Fibroblast of upper back skin (primary cell): ENCODE results near the gene PLA2G7.
A peak's percentile ranks its signal among the peaks of the same experiment; 100 is the strongest.

Experiments
- DNase-seq: peaks from one replicate; pipeline ENCODE4 v3.0.0-alpha.2; 2013

Gene PLA2G7

DNA sequence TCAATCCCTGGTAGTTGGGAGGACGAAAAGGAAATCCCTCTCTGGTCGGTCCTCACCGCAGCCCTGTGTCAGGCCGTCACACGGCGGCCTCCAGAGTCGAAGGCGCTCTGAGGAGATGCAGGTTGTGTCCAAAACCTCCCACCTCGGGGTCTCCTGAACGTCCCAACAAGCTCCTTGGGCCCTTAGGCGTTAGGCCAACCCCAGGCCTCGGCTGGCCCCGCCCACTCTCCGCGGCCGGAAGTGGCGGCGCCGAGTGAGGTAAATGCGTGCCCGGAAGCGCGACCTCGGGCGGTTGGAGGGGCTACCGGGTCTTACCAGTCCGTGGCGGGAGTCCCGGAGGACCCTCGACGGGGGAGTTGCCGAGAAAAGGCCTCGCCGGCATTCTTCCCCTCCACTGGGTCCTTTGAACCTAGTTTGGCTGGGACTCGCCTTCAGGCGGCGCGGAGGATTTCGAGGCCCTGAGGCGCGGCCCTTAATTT is 47.5 kb downstream of the PLA2G7 start, which contains the start of gene TDRD6:
TSS of gene TDRD6 (plus strand) at position 267 of the 479 bp plus-strand sequence. CDS start 244 bp downstream, outside the sequence.
- DNase-seq: no peak

DNA sequence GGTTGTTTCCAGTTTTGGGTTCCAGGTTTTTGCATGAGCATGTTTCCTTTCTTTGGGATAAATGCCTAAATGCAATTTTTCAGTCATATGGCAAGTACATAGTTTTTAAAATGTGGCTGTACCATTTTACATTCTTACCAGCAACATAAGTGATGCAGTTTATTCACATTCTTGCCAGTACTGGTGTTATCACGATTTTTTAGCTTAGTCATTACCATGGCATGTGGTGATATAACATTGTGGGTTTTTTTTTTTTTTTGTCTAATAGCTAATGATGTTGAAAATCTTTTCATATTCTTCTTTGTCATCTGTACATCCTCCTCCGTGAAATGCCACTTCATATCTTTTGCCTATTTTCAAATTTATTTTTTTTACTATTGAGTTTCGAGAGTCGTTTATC is 50.4 kb downstream of the PLA2G7 start:
- DNase-seq: peak; percentile 41

DNA sequence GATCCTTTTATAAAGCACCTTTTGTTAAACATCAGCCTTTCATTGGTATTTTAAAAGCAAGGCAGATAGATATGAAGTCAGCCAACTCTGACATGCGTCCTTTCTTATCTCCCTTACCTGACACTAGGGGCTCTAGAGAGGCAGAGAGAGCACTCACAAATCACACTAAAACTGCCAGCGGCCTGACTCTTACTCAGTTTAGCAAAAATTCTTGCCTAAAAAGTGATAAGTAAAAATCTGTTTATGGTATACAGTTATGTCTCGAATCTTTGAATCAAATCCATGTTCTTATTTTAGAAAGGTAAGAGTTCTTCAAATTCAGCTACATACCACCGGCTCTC is 57.9 kb downstream of the PLA2G7 start:
- DNase-seq: peak; percentile 2

DNA sequence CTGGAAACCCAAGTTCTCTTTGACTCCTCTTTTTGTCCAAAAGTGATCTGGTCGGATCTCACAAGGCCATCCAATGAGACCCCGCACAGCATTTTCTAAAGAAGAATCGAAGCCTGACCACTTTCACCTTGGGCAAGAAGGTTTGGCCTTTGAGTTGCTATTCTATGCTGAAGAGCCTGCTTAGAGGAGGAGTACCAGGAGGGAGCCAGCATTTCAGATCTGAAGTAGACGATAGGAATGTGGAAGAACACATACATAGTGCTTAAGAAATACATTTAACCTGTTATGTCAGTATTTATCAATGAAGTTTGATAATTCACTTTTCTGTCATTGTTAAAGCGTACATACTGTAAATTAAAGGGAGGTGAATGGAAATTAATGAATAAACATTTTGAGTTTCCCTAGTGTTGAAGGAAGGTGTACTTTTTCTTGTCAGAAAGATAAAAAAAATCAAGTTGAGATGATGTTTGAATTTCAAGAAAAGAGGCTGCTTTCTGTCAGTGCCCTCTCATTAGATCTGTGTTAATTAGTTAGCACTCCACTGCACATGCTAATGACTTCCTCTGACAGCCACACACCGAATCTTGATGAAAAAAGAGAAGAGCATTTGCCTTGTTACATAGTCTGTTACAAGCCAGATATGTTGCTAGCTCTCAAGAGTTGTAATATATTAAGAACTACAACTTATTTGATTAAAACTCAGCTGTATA is 58.4 kb downstream of the PLA2G7 start:
- DNase-seq: no peak

DNA sequence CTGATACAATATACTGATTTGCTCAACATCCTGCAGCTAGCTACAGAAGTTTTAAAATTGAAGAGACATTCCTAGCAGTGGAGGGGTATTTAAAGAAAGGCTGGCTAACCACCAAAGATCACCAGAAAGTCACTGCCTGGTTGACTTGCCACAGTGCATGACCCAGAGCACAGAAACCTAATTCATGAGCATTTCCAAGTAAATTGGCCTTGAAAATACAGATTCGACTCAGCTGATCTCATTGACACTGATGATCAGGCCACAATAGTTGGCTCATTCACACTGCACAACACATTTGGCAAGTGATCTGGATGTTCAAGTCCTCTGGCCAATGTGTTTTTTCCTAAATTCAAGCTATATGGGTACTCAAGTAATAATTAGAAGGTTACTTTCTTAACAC is 60.8 kb downstream of the PLA2G7 start:
- DNase-seq: no peak

DNA sequence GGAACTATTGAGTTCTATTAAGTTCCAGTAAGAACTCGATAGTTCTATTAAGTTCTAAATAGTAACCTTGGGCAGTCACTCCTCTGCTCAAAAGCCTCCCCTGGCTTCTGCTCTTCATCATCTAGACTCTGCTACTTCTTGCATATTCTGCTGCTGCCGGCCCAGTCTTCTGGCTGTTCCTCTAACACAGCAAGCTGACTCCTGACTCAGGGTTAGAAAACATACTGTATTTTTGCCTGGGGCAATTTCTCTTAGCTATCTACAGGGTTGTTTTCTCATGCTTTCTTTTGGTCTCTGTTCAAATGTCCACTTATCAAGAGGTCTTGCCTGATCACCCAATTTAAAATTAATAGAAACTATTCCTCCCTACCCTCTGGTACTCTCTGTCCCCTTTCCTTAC is 67.8 kb downstream of the PLA2G7 start:
- DNase-seq: no peak

DNA sequence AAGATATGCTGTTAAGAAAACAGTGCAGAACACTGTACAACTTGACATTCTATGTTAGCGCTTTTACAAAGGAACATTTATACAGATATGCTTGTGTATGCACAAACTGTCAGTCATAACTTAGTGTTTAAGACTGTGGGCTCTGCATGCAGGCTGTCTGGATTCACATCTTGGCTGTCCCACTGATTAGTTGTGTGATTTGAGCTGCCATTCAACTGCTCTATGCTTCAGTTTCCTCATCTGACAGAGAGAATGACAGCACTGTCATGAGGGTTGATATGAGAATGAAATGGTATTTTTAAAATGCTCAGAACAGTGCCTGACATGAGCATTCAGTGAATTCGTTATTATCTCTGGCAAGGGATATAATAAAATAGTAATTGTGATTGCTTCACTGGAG is 73.7 kb downstream of the PLA2G7 start:
- no peak for DNase-seq

DNA sequence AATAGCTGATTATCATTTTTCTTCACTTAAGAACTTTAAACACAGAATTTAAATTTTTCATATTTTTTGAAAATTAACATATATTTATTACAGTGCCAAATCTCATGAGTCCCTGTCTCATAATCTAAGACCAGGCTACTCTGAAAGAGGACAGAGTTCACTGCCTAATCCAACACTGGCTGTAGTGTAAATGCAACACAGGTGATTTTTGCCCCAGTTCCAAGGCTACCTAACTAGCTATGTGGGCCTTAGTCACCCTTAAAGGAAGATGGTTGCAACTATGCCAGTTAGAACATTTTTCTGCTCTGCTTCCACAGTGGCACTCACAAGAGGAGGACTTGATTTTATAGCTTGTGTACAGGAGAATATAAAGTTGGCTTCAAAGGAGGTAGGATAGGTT is 77.5 kb downstream of the PLA2G7 start:
- DNase-seq: no peak

DNA sequence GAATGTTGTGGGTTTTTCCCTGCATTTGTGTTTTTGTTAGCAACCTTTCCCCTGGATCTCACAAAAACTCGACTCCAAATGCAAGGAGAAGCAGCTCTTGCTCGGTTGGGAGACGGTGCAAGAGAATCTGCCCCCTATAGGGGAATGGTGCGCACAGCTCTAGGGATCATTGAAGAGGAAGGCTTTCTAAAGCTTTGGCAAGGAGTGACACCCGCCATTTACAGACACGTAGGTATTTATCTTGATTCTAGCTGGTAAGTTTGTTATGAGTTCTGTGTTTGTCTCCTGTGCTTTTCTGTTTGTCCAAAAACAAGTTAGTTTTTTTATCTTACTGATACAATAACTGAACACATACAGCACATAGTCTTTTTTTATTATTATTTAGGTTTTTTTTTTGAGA is 79.4 kb downstream of the PLA2G7 start:
- DNase-seq: no peak
